NCI-H1694 treated with DMSO at 0.1 percent for 48 hours (cell line): ENCODE results near the gene AKAP14.
"Not testable (repeated sequence)": the region's sequence is repeated elsewhere in the genome, so short reads cannot be mapped to it uniquely, and the experiment has no call there.

Source experiments
- DNase-seq: peaks from one replicate; lab custom pipeline; 2025; lab: John Stamatoyannopoulos, UW

AKAP14 gene

DNA sequence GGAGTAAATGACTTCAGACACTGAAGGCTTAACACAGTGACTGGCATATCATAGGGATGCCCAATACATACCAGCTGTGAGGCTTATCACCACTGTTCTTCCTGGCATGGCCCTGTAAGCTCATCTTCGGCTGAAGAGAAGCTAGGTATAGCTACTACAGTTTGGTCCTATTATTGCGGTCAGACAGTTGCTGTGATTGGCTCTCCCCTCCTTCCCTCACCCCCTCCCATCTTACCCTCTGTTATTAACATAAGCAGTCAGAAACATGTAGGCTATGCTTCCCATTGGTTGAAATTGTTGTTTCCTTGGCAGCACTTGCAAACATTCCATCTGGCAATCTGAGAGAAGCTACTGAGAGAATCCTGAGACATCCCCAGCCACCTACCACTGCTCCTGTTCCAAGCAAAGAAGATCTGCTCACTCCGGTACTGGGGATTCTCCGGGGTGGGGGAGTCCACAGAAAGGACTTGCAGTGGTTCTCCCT, at the start of gene AKAP14:
AKAP14 (plus strand) TSS at position 51 of the 484 bp plus-strand sequence. CDS start 7,331 bp downstream, outside the sequence.
- DNase-seq, result no peak

GRCh38 chrX:119852382-119853353, 43.0 kb upstream of the AKAP14 start, which contains the start of gene UPF3B:
UPF3B (minus strand) TSS chrX:119852963; CDS start chrX:119852928, 35 bp downstream.
- peak; percentile 96 for DNase-seq

DNA sequence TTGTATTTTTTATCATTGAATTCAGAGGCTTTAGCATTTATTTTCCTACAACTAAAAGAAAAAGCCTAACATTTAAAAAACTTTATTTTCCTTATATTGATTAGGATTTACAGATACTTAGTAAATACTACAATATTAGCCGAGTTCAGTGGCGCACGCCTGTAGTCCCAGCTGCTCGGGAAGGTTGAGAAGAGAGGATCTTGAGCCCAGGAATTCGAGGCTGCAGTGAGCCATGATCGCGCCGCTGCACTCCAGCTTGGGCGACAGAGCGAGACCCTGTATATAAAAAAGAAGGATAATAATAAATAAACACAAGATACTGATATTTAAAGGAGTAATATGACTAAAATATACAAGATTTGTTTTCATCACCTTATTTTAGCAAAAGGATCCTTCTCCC, 42.2 kb upstream of the AKAP14 start:
- DNase-seq, result no peak

DNA sequence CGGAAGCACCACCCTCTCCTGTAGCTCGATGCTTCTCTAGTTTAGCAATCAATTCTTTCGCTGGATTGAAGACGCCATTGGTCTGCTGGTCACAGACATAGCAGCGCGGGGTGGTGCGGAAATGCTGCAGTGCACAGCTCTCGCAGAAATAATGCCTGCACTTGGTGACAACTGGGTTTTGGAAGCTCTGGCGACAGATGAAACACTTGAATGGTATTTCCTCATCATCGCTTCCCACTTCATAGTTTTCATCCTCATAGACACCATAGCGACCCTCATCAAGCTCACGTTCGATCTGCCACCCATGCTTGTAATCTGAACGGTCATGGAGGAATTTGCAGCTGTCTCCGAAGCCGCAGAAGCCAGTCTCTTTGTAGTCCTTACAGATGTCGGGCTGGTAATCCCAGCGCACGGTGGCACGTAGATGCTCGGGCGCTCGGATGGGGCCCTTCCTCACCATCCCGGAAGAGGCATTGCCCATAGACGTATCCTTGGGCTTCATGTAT, 25.0 kb upstream of the AKAP14 start:
- DNase-seq, result no peak

GRCh38 chrX:119871245-119871598, 24.5 kb upstream of the AKAP14 start:
- no peak for DNase-seq

GRCh38 chrX:119871599-119872395, 23.9 kb upstream of the AKAP14 start, which contains the start of the genes NDUFA1 and RNF113A:
NDUFA1 (plus strand) TSS chrX:119871832; CDS start chrX:119871912, 80 bp downstream.
RNF113A (minus strand) TSS chrX:119871733; CDS start chrX:119871613, 120 bp downstream.
- DNase-seq, result peak; percentile 72

- no peak for DNase-seq
Observed at GRCh38 chrX:119878740-119879139, 17.0 kb upstream of the AKAP14 start.

- no peak for DNase-seq
Observed at GRCh38 chrX:119880076-119880475, 15.6 kb upstream of the AKAP14 start.

DNA sequence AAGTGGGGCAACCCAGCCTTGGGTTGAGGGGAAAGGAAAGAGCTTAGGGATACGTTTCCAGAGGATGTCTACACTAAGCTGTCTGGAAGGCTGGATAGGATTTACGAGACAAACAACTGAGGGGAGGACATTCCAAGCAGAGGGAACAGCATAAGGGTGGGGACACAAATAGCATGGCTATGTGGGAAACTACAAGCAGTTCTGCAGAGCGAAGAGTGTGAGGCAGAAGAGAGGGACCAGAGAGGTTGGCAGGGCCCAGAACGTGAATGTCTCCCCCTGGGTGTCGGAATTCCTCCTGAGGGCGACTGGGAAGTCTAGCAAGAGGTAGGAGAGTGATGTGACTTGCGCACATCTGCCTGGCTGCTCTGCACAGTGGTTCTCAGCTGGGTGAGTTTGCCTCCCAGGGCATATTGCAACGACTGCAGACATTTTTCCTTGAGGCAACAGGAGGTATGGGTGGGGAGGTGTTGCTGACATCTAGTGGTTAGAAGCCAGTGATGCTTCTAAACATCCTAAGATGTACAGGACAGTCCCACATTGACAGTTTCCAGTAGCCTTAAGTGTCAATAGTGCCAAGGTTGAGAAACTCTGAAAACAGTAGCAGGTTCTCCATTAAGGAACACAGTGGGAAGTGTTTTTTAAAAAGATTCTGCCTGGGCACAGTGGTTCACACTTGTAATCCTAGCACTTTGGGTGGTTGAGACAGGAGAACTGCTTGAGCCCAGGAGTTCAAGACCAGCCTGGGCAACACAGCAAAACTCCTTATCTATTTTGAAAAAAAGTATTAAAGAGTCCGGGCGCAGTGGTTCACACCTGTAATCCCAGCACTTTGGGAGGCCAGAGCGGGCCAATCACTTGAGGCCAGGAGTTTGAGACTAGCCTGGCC, 14.9 kb upstream of the AKAP14 start:
- peak; percentile 44 for DNase-seq

GRCh38 chrX:119885554-119886428, 9.9 kb upstream of the AKAP14 start:
- DNase-seq, result no peak

DNA sequence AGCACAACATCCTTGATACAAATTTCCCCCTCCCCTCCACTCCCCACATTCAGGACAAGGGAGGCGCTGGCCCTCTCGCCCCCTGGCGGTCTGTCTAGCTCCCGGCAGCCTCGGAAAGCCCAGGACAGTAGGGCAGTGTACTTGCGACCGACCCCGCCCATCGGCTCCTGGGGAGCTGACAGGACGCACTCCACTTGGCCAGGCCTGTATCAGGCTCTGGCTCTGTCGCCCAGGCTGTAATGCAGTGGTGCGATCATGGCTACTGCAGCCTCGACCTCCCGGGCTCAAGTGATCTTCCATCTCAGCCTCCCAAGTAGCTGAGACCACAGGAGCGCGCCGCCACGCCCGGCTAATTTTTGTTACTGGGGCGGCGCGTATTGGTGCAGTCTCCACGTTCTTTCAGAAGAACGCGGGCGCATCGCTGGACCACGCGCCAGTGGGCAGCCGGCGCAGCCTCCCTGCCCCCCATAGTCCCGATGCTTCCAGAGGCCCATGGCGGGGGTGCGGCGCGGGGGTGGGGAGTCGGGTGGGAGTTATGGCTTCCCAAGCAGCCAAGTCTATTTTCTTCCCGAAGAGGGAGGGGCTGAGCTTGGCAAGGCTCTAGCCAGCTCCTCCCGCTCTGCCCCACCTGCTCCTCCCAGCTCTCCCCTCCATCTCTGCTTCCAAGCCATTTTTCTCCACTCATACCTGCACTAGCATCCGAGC, 7.8 kb upstream of the AKAP14 start:
- DNase-seq, result no peak

- DNase-seq, result not testable (repeated sequence)
Observed at GRCh38 chrX:119890626-119891025, 5.1 kb upstream of the AKAP14 start.

DNA sequence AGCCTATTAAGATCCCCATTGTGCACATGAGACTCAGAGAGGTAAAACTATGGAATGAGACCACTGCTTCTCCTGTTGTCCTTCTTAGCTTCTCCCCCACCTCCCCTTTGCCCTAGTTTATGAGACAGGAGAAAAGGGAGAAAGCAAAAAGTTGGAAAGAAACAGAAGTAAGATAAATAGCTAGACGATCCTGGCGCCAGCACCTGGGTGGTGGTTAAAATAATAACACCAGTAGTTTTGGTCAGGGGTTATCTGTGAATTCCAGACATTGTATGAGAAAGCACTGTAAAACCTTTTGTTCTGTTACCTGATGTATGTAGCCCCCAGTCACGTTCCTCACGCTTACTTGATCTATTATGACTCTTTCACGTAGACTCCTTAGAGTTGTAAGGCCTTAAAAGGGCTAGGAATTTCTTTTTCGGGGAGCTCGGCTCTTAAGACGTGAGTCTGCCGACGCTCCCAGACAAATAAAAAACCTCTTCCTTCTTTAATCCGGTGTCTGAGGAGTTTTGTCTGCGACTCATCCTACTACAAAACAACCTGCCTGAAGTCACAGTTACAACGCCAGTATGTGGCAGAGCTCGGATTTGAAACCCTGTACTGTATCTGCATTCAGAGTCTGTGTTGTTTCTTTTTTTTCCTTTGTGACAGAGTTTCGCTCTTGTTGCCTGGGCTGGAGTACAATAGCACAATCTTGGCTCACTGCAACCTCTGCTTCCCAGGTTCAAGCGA, 3.6 kb upstream of the AKAP14 start:
- not testable (repeated sequence) for DNase-seq

DNA sequence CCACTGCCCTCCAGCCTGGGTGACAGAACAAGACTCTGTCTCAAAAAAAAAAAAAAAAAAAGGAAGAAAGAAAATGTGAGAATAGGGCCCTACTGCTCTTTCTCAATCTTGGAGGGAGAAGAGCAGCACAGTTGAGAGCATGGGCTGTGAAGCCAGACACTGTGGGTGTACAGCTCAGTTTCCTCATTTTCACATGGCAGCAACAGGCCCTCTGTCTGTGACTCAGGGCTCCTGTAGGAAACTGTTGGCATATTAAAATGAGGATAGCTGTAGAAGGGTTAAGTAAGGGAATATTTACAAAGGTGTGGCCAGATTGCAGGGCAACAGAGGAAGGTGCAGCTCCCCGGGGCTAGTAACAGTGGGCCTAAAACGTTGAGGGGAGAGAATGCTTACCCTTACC, 3.4 kb downstream of the AKAP14 start:
- DNase-seq, result no peak

DNA sequence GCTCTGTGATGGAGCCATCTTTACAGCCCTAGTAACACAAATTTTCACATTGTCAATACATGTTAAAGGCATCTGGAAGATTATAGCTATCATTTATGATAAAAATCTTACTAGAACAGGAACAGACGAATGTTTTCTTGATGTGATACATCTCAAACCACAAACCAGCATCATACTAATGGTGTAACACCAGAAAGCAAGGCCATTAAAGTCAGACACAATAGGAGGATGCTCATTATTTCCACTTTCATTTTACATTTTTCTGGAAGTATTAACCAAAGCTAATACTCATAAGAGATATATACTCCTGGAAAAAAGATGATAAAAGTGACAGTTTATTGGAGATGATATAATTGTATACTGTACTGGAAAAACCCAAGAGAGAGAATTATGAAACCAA, 5.3 kb downstream of the AKAP14 start:
- DNase-seq, result no peak

GRCh38 chrX:119916310-119916709, 20.6 kb downstream of the AKAP14 start:
- DNase-seq, result no peak

DNA sequence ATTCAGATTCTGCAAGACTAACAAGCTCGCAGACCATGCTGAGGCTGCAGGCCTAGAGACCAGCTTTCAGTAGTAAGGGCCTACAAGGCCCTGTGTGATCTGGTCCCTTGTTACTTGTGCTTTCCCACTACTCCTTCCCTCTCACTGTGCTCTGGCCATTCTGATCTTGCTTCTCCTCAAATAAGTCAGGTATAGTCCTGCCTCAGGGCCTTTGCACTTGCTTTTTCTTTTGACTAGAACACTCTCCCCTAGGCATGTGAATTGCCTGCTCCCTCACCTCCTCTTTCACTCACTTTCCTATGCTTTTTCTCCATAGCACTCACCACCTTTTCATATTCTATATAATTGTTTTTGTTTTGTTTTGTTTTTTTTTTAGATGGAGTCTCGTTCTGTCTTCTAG, 22.2 kb downstream of the AKAP14 start:
- no peak for DNase-seq

- no peak for DNase-seq
Observed at GRCh38 chrX:119919835-119920585, 24.3 kb downstream of the AKAP14 start.
